GM18951 (cell line): ENCODE results near the gene SRP9.

Source experiments
- POLR2A ChIP-seq: IDR thresholded peaks from 4 replicates; pipeline ENCODE4 v1.6.1; 2011; ENCODE audit warnings: mild to moderate bottlenecking; ENCODE audit not compliant: insufficient read length, insufficient read depth; ENCODE audit errors: extremely low read depth
- in situ Hi-C: fragments of 300-500 bp; cut with MboI; formaldehyde crosslinking; loops from one replicate; pipeline ENCODE4 v1.12.0; 2022; ENCODE audit warnings: low sequenced_read_pairs, mixed read lengths, inconsistent platforms; ENCODE audit not compliant: unreplicated experiment

Gene SRP9

GRCh38 chr1:225838793-225839192 lies 61.2 kb downstream of the SRP9 start:
- no peak for TF ChIP-seq POLR2A
- in situ Hi-C loops, result no loop called here
